Stimulated activated naive CD8-positive, alpha-beta T cell treated with anti-CD3 and anti-CD28 coated beads, Interleukin-15, Interleukin-2, amounts not matched to agents 100 ng/mL and 50 ng/mL, for 24 hours (primary cell): ENCODE data around the gene ZNF202.

ENCODE experiments used
- H3K27ac Mint-ChIP-seq: one replicate; pipeline ENCODE4 v1.8.0; 2021; ENCODE audit warnings: mild to moderate bottlenecking, mixed read lengths
- H3K27me3 Mint-ChIP-seq: one replicate; pipeline ENCODE4 v1.8.0; 2021; ENCODE audit warnings: mixed read lengths
- H3K36me3 Mint-ChIP-seq: one replicate; pipeline ENCODE4 v1.8.0; 2021; ENCODE audit warnings: low read depth, mixed read lengths
- H3K4me1 Mint-ChIP-seq: one replicate; pipeline ENCODE4 v1.8.0; 2021; ENCODE audit warnings: low read depth, mixed read lengths
- H3K4me3 Mint-ChIP-seq: one replicate; pipeline ENCODE4 v1.8.0; 2021; ENCODE audit warnings: mild to moderate bottlenecking, mixed read lengths
- H3K9me3 Mint-ChIP-seq: one replicate; pipeline ENCODE4 v1.8.0; 2021; ENCODE audit warnings: mixed read lengths

The ZNF202 gene

DNA sequence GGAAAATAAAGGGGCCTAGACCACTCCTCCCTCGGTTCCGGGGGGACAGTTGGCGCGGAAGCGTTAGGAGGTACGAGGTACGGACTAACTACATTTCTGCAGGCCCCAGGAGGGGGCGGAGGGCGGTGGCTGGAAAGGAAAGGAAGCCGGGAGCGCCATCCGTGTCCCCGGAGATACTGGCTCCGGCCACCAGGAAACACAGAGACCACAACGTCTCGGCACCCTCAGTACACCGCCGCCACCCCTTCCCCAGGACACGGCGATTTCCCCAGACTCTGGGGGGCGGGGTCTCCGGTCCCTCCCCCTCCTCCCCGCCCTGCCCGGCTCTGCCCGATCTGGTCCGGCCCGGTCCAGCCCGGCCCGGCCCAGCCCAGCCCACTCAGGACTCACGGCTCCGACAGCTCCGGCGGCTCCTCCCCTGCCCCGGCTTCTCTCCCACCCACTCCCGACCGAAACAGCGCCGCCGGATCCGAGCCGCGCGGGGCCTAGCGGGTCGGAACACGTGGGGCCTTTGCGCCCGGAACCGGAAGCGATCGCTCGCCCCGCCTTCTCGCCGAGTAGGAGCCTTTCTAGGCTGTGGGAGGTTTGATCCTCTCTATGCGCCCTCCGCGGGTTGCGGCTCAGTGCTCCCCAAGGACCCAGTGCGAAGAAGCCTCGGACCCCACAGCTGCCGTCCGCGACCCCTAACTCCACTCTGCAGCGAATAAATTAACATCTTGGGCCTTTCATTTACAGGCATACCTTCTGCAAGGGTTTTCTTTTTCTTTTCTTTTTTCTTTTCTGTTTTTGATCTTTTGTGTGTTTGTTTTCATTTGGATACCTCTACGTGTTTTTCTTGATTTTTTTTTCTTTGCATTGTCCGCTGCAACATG, at the start of gene ZNF202:
ZNF202 (minus strand) TSS at position 502 of the 872 bp plus-strand sequence. CDS start 10,772 bp downstream, outside the sequence.
- Mint-ChIP-seq H3K36me3 (peaks cover 21% of the 10 kb centered on the region), H3K27ac (peak within 1 kb of the TSS; percentile 93), H3K27me3 (no peaks in the 10 kb centered on the region), H3K4me3 (peak within 1 kb of the TSS; percentile 89), H3K4me1 (peaks cover 39% of the 10 kb centered on the region), H3K9me3 (no peaks in the 10 kb centered on the region)

DNA sequence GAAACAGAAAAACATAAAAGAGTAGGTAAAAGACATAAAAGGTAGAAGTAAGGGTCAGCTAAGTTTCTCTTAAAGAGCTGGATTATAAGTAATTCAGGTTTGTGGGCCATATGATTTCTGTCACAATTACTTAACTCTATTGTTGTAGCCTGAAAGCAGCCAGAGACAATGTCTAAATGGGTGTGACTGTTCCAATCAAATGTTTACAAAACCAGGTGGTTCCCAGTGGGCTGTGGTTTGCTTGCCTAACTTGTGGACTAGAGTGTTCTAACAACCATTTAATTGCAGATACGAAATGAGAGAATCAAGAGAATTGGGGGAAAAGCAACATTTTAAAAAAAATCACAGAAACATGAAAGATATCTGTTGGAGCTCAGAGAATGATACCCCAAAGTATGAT, 42.1 kb upstream of the ZNF202 start:
- no peaks in the 10 kb centered on the region for H3K9me3 Mint-ChIP-seq
- no peak overlapping the region for H3K4me3 Mint-ChIP-seq
- peaks cover 26% of the 10 kb centered on the region for H3K27me3 Mint-ChIP-seq
- no peaks in the 10 kb centered on the region for H3K4me1 Mint-ChIP-seq
- no peak overlapping the region for H3K27ac Mint-ChIP-seq
- no peaks in the 10 kb centered on the region for H3K36me3 Mint-ChIP-seq

DNA sequence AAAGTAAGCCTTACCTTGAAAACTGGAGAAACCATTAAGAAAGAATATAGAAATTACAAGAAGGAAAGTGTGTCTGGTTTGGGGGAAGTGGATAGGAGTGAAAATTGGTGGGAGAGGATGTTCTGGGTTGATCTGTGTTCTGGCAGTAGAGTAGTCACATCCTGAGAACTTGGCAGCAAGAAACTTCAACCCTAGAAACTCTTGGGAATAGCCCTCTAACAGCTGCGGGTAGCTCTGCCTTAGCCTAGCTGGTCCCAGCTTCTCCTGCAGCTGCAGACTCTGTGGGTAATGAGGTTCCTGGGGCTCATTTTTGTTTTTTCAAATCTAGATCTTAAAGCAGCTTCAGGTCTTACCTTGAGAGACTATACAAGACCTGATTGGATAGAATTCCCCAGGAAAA, 37.1 kb upstream of the ZNF202 start:
- no peak overlapping the region for H3K4me3 Mint-ChIP-seq
- no peaks in the 10 kb centered on the region for H3K9me3 Mint-ChIP-seq

GRCh38 chr11:123775715-123776549, 34.5 kb upstream of the ZNF202 start:
- no peaks in the 10 kb centered on the region for H3K4me1 Mint-ChIP-seq
- H3K4me3 Mint-ChIP-seq: no peak overlapping the region
- no peak overlapping the region for H3K27ac Mint-ChIP-seq
- no peaks in the 10 kb centered on the region for H3K36me3 Mint-ChIP-seq
- H3K9me3 Mint-ChIP-seq: no peaks in the 10 kb centered on the region
- no peaks in the 10 kb centered on the region for H3K27me3 Mint-ChIP-seq

More for the DNA sequence above, 37.1 kb upstream of the ZNF202 start:
- Mint-ChIP-seq H3K4me1 (no peaks in the 10 kb centered on the region), H3K27ac (no peak overlapping the region), H3K36me3 (no peaks in the 10 kb centered on the region), H3K27me3 (peaks cover 9% of the 10 kb centered on the region)

GRCh38 chr11:123775289-123775688, 33.8 kb upstream of the ZNF202 start:
- Mint-ChIP-seq H3K9me3 (no peaks in the 10 kb centered on the region), H3K27me3 (no peaks in the 10 kb centered on the region), H3K36me3 (no peaks in the 10 kb centered on the region), H3K27ac (no peak overlapping the region), H3K4me3 (no peak overlapping the region), H3K4me1 (no peaks in the 10 kb centered on the region)

DNA sequence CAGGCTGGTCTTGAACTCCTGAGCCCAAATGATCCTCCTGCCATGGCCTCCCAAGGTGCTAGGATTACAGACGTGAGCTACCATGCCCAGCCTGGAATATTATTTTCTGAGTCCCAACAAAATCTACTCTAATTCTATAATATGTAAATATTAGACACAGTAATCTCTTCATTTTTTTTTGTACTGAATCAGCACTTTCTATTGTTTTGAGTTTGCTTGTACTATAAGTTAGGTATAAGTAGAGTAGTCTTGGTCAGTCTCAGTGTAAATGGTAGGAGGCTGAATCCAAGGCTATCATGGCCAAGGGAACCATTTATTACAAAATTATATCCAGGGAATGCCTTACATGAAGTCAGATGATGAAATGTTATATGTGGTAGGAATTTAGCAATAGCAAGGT, 32.5 kb upstream of the ZNF202 start:
- Mint-ChIP-seq H3K27ac (no peak overlapping the region), H3K36me3 (no peaks in the 10 kb centered on the region), H3K4me3 (no peak overlapping the region), H3K27me3 (no peaks in the 10 kb centered on the region), H3K9me3 (no peaks in the 10 kb centered on the region), H3K4me1 (no peaks in the 10 kb centered on the region)

DNA sequence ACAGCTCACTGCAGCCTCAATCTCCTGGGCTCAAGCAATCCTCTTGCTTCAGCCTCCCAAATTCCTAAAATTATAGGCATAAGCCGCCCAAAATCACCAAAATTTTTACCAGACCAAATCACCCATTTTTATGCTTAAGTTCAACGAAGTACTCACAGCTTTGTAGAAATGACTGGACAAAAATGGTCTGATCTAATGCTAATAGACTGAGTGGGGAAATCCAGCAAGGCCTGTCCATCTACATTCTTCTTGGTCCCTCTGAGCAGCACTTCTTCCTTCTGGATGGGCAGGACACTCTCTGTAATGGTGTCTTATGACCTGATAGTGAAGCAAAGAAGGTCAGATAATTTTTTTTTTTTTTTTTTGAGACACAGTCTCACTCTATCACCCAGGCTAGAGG, 31.6 kb upstream of the ZNF202 start:
- H3K4me3 Mint-ChIP-seq: no peak overlapping the region
- no peaks in the 10 kb centered on the region for H3K9me3 Mint-ChIP-seq
- no peak overlapping the region for H3K27ac Mint-ChIP-seq
- H3K36me3 Mint-ChIP-seq: no peaks in the 10 kb centered on the region
- peaks cover 5% of the 10 kb centered on the region for H3K27me3 Mint-ChIP-seq
- no peaks in the 10 kb centered on the region for H3K4me1 Mint-ChIP-seq

- Mint-ChIP-seq H3K4me3 (no peak overlapping the region), H3K4me1 (no peaks in the 10 kb centered on the region), H3K27ac (no peak overlapping the region), H3K36me3 (no peaks in the 10 kb centered on the region), H3K27me3 (peaks cover 12% of the 10 kb centered on the region), H3K9me3 (no peaks in the 10 kb centered on the region)
These were observed 30.2 kb upstream of the ZNF202 start for GRCh38 chr11:123771664-123772063.

GRCh38 chr11:123770712-123771111, 29.3 kb upstream of the ZNF202 start:
- peaks cover 12% of the 10 kb centered on the region for H3K27me3 Mint-ChIP-seq
- no peak overlapping the region for H3K27ac Mint-ChIP-seq
- H3K9me3 Mint-ChIP-seq: no peaks in the 10 kb centered on the region
- no peak overlapping the region for H3K4me3 Mint-ChIP-seq
- no peaks in the 10 kb centered on the region for H3K4me1 Mint-ChIP-seq
- no peaks in the 10 kb centered on the region for H3K36me3 Mint-ChIP-seq

DNA sequence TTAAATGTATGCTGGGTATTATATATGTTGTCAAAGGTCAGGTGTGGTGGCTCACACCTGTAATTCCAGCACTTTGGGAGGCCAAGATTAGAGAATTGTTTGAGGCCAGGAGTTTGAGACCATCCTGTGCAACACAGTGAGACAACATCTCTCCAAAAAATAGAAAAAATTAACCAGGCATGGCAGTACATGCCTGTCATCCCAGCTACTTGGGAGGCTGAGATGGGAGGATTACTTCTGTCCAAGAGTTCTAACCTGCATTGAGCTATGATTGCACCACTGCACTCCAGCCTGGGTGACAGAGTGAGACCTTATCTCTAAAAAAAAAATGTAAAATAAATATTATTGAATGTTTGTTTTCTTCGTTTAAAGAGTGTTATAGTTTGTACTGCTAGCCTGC, 24.1 kb upstream of the ZNF202 start:
- H3K4me3 Mint-ChIP-seq: no peak overlapping the region
- H3K4me1 Mint-ChIP-seq: no peaks in the 10 kb centered on the region
- H3K27ac Mint-ChIP-seq: no peak overlapping the region
- peaks cover 20% of the 10 kb centered on the region for H3K9me3 Mint-ChIP-seq
- H3K27me3 Mint-ChIP-seq: peaks cover 28% of the 10 kb centered on the region
- peaks cover 8% of the 10 kb centered on the region for H3K36me3 Mint-ChIP-seq

DNA sequence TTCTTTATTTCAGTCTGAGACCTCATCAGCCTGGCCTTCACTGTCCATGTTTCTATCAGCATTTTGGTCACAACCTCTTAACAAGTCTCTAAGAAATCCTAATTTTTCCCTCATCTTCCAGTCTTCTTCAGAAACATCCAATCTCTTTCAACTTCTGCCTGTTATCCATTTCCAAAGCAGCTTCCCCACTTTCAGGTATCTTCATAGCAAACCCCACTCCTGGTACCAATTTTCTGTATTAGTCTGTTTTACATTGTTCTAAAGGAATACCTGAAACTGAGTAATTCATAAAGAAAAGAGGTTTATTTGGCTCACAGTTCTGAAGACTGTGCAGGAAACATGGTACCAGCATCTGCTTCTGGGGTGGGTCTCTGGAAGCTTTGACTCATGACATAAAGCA, 21.0 kb upstream of the ZNF202 start:
- H3K9me3 Mint-ChIP-seq: peaks cover 20% of the 10 kb centered on the region
- peaks cover 8% of the 10 kb centered on the region for H3K36me3 Mint-ChIP-seq
- H3K27ac Mint-ChIP-seq: no peak overlapping the region
- H3K27me3 Mint-ChIP-seq: peaks cover 30% of the 10 kb centered on the region
- no peak overlapping the region for H3K4me3 Mint-ChIP-seq
- H3K4me1 Mint-ChIP-seq: no peaks in the 10 kb centered on the region

DNA sequence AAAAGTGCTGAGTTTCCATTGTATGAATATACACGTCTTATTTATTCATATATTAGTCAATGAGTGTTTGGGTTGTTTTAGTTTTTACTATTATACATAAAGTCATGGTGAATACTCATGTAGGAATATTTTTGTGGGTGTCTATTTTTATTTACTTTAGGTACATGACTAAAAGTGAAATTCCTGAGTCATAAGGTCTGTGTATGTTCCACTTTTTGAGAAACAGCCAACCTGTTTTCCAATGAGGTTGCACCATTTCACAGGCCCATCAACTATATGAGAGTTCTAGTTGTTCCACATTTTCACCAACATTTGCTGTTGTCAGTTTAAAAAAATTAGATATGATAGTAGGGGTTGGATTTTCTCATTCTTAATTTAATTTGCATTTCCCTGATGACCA, 19.4 kb upstream of the ZNF202 start:
- no peaks in the 10 kb centered on the region for H3K4me1 Mint-ChIP-seq
- no peak overlapping the region for H3K4me3 Mint-ChIP-seq
- peaks cover 8% of the 10 kb centered on the region for H3K36me3 Mint-ChIP-seq
- peaks cover 28% of the 10 kb centered on the region for H3K27me3 Mint-ChIP-seq
- peaks cover 20% of the 10 kb centered on the region for H3K9me3 Mint-ChIP-seq
- H3K27ac Mint-ChIP-seq: no peak overlapping the region

GRCh38 chr11:123757976-123758375, 16.5 kb upstream of the ZNF202 start:
- no peaks in the 10 kb centered on the region for H3K4me1 Mint-ChIP-seq
- peaks cover 31% of the 10 kb centered on the region for H3K27me3 Mint-ChIP-seq
- H3K36me3 Mint-ChIP-seq: peaks cover 8% of the 10 kb centered on the region
- H3K9me3 Mint-ChIP-seq: peaks cover 13% of the 10 kb centered on the region
- H3K27ac Mint-ChIP-seq: no peak overlapping the region
- H3K4me3 Mint-ChIP-seq: no peak overlapping the region

- Mint-ChIP-seq H3K27ac (no peak overlapping the region), H3K4me1 (no peaks in the 10 kb centered on the region), H3K9me3 (no peaks in the 10 kb centered on the region), H3K4me3 (no peak overlapping the region), H3K27me3 (peaks cover 40% of the 10 kb centered on the region), H3K36me3 (no peaks in the 10 kb centered on the region)
These were observed 14.4 kb upstream of the ZNF202 start for GRCh38 chr11:123755813-123756212.

- Mint-ChIP-seq H3K27me3 (peaks cover 42% of the 10 kb centered on the region), H3K9me3 (no peaks in the 10 kb centered on the region), H3K4me3 (no peak overlapping the region), H3K4me1 (no peaks in the 10 kb centered on the region), H3K27ac (no peak overlapping the region), H3K36me3 (no peaks in the 10 kb centered on the region)
These were observed 13.9 kb upstream of the ZNF202 start for GRCh38 chr11:123755344-123755743.
